ENCODE results near the gene ITGA3.

DNA sequence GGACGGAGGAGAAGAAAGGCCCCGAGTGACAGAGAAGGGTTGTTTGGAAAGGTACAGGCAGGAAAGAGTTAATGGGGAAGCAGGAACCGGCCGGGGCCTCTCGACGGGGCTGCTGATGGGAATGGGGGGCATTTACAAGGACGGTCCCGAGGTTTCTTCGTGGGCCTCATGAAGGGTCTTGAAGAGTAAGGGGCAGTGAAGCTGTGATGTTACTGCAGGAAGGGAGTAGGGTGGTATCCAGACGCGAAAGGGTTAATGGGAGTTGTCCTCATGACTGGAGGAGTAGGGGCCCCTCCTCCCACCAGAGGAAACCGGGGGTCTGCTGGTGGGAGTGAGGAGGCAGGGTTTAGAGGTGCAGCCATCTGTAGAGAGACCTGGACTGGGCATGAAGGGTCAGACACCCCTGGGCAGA, 39.7 kb downstream of the ITGA3 start:
- TF ChIP-seq, protein P1, sequence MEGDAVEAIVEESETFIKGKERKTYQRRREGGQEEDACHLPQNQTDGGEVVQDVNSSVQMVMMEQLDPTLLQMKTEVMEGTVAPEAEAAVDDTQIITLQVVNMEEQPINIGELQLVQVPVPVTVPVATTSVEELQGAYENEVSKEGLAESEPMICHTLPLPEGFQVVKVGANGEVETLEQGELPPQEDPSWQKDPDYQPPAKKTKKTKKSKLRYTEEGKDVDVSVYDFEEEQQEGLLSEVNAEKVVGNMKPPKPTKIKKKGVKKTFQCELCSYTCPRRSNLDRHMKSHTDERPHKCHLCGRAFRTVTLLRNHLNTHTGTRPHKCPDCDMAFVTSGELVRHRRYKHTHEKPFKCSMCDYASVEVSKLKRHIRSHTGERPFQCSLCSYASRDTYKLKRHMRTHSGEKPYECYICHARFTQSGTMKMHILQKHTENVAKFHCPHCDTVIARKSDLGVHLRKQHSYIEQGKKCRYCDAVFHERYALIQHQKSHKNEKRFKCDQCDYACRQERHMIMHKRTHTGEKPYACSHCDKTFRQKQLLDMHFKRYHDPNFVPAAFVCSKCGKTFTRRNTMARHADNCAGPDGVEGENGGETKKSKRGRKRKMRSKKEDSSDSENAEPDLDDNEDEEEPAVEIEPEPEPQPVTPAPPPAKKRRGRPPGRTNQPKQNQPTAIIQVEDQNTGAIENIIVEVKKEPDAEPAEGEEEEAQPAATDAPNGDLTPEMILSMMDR (IDR thresholded peaks at IDR 0.05): no peak
- TF ChIP-seq POLR2A (IDR thresholded peaks at IDR 0.05): no peak

Measured in upper lobe of left lung (tissue), 4 donors.